Suppressor macrophage treated with lipopolysaccharide for 4 hours (primary cell): ENCODE measurements around the gene UNC45B.
"Not testable (repeated sequence)": the region's sequence is repeated elsewhere in the genome, so short reads cannot be mapped to it uniquely, and the experiment has no call there.

Source experiments
- DNase-seq: peaks from one replicate; pipeline ENCODE4 v3.0.0-alpha.2; 2020

UNC45B gene

DNA sequence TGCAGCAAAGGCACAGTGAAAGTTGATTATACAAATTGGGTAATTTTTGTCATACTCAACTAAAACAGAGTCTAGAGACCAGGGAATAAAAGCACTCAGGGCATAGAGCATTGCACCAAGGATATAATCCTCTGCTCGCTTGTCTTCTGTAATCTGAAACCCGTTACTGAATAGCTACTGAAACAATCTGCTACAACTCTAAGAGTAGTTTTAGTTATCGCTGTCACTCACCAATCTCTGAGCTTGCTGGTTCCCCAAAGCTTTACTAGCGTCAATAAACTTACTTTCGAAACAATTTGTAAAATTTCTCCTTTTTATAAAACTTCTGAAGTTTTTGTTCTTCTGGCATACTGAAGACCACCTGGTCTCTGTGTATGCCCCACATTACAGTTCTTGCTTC, 69.5 kb downstream of the UNC45B start:
- no peak for DNase-seq

DNA sequence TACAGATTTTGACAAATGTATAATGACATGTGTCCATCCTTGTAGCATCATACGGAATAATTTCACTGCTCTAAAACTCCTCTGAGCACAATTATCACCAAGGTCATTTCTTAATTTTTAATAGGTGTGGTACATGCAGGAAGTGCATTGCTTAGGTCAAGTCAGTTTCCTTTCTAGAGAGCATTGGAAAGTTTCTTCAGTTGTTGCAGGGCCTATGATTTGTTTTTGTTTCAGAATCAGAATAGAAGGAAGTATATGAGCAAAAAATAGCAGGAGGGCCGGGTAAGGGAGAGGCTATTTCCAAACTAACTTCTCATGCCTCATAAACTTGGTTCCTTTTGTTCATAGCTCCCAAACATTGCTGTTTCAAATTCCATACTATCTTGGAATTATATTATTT, 71.3 kb downstream of the UNC45B start:
- peak; percentile 68 for DNase-seq

DNA sequence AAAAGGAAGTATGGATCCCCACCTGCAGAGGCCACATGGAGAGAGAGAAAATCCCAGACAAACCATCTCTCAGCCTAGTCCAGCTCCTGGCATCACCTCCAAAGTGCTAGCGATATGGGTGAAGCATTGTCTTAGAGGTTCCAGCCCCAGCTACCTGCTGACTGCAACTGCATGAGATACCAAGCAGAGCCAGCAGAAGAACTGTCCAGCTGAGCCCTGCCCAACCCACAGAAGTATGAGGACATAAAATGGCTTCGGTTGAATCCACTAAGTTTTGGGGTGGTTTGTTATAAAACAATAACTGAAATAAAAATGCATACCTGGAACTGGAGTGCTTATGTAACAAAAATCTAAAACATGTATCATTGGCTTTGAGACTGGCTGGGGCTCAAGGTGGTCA, 74.8 kb downstream of the UNC45B start:
- DNase-seq = no peak

DNA sequence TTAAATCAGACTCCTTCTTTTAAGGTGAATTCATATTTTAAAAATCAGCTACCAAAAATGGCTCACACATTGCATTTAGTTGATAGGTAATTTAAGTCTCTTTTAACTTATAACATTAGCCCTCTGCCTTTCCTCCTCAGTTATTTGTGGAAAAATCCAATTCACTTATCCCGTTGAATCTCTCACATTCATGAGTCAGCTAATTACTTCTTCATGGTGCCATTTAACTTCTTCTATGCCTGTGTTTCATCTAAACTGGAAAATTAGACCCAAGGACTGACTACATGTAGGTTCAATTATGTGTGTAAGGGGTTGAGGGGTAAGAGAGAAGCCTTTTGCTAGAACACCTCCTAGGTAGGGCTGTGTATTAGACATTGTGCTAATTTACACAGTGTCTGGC, 76.8 kb downstream of the UNC45B start:
- no peak for DNase-seq

DNA sequence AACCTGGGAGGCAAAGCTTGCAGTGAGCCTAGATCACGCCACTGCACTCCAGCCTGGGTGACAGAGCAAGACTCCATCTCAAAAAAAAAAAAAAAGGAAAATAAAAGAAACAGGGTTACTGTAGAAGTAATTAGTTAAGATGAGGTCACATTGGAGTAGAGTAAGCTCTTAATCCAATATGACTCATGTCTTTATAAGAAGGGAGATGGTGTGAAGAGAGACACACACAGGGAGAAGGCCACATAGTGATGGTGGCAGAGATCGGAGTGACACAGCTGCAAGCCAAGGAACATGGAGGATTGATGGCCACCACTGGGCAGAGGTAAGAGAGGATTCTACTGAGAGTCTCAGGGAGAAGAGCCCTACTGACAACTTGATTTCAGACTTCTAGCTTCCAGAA, 79.9 kb downstream of the UNC45B start:
- DNase-seq = no peak

DNA sequence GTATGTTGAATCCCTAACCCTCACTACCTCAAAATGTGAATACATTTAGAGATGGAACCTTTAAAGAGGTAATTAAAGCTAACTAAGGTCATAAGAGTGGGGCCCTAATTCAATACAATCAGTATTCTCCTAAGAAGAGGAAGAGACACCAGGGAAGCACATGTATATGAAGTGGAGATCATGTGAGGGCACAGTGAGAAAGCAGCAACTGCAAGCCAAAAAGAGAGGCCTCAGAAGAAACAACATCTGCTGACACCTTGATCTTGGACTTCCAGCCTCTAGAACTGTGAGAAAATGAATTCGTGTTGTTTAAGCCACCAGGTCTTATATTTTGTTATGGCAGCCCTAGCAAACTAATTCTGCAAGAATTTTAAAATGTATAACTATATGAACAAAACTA, 82.0 kb downstream of the UNC45B start:
- no peak for DNase-seq

DNA sequence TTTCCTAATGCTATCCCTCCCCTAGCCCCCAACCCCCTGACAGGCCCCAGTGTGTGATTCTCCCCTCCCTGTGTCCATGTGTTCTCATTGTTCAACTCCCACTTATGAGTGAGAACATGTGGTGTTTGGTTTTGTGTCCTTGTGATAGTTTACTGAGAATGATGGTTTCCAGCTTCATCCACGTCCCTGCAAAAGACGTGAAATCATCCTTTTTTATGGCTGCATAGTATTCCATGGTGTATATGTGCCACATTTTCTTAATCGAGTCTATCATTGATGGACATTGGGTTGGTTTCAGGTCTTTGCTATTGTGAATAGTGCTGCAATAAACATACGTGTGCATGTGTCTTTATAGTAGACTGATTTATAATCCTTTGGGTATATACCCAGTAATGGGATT, 86.7 kb downstream of the UNC45B start:
- not testable (repeated sequence) for DNase-seq

DNA sequence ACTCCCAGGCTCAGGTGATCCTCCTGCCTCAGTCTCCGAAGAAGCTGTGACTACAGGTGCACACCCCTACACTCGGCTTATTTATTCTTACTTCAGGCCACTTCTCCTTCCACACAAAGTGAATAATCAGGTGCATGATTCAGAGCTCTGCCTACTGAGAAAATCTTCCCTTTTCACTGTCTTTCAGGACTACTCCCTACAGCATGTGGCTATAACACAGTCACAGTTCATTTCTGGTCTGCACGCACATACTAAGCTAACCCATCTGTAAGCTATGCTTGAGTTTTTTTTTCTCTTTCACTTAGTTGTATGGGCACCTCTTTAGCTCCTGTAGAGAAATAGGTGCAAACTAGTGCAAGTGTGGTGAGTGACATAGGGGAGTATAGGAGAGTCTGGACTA, 87.7 kb downstream of the UNC45B start:
- DNase-seq = no peak

DNA sequence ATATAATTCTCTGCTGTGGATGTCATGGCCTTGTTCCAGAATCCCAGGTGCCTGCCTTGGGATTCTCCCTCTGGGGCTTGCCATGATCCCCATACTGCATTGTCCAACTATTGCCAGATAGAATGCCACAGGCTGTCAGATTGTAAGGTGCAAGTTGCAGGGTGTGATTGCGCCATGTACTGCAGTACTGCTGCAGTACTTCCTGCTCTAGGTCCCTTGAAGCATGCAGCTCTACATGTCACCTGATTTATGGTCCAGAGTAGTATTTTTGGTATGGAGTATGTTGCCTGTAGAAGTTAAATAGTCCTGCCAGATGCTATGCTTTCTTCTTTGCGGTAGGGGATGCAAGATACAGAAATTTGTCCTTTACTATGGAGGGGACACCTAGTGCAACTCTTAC, 88.3 kb downstream of the UNC45B start:
- DNase-seq = no peak

DNA sequence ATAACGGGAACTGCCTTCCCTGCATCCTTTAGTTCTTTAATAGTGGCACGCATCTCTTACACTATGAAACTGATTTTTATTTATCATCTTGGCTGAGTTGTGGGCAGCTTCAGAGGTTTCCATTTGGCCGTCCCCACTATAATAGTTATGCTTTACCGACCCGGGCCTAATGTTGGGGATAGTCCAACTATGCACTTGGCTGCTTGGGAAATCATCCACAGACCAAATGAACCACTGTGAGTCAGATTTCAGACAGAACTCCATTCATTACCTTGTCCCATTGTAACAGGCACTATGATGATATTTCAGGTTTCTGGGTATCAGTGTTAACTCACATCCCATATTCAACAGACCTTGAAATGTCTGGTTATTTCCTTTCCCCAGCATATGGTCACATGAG, 89.2 kb downstream of the UNC45B start:
- no peak for DNase-seq

DNA sequence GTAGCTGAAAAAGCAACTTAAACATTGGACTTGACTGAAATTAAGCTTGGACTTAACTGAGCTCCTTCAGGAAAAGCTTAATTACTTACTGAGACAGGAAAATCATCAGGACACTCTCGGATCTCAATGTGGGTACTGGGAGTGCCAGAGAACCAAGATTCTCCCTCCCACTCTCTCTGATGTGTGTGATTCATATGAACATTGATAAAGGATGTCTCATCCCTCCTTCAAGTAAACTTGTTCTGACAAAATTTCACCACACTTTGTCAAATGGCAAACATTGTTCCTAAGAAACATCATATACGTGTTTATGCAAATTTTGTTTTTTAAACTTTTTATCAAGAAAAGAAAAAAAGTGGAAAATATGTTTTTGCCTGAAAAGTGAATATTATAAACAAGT, 91.2 kb downstream of the UNC45B start:
- no peak for DNase-seq
